Cardiac muscle cell (in vitro differentiated cells and primary cell): Measurements from ENCODE around the gene MT1X. TPM values are rescaled to one million over a fixed set of nuclear protein-coding genes. Genes with fewer than 3 reads are reported as not detected.
A peak's percentile ranks its signal among the peaks of the same experiment; 100 is the strongest.
"Not testable (repeated sequence)": the region's sequence is repeated elsewhere in the genome, so short reads cannot be mapped to it uniquely, and the experiment has no call there.

Experiments used
- DNase-seq, 2 donors: peaks; one replicate each; pipeline versions ENCODE4 v3.0.0 to v3.0.0-alpha.2; 2010 to 2017; ENCODE audit warnings: low read depth in 1 of 2, low spot score in 1 of 2
- H3K27ac ChIP-seq: fragments of 200-600 bp; sonication (generic); 2 replicates; pipeline ENCODE4 v1.5.1; 2016
- H3K27me3 ChIP-seq: fragments of 200-600 bp; sonication (generic); 2 replicates; pipeline ENCODE4 v1.6.0; 2016; ENCODE audit warnings: control low read depth
- H3K36me3 ChIP-seq: fragments of 200-600 bp; sonication (generic); 2 replicates; pipeline ENCODE4 v1.5.1; 2016; ENCODE audit warnings: control low read depth
- H3K4me1 ChIP-seq: fragments of 200-600 bp; sonication (generic); 2 replicates; pipeline ENCODE4 v1.8.1; 2017; ENCODE audit warnings: low read depth, mild to moderate bottlenecking, mixed run types
- H3K4me3 ChIP-seq: fragments of 200-600 bp; sonication (generic); 2 replicates; pipeline ENCODE4 v1.5.1; 2016; ENCODE audit warnings: mild to moderate bottlenecking
- H3K9me3 ChIP-seq: fragments of 200-600 bp; sonication (generic); 2 replicates; pipeline ENCODE4 v1.5.1; 2017; ENCODE audit warnings: low read depth, mild to moderate bottlenecking, control low read depth
- CTCF ChIP-seq: IDR thresholded peaks from 2 replicates; pipeline ENCODE4 v1.5.1; 2012; ENCODE audit warnings: low read depth, mild to moderate bottlenecking, low read length
- polyA plus RNA-seq: library from polyadenylated mRNA; unstranded; fragments of >200 nt; fragmentation: Nextera tagmentation; extraction: Ambion mirVana; gene quantifications from 2 replicates; pipeline ENCODE4 v1.2.1, GENCODE V29; 2016
- total RNA-seq: library from RNA; depleted of rRNA; stranded (reverse); fragments of >200 nt; gene quantifications from 2 replicates; pipeline ENCODE4 v1.2.3, GENCODE V29; 2016

The MT1X gene
- total and polyA plus RNA-seq, 2 experiments from 2014 or later = 5.7 to 11.1 TPM

GRCh38 chr16:56657555-56658326, 24.5 kb upstream of the MT1X start, which contains the start of gene MT1F:
MT1F (plus strand) TSS chr16:56657959; CDS start chr16:56658059, 100 bp downstream.
- no peak for TF ChIP-seq CTCF
- Histone ChIP-seq H3K4me1 (peaks cover under 1% of the 10 kb centered on the region), H3K27me3 (peaks cover 94% of the 10 kb centered on the region), H3K4me3 (peak within 1 kb of the TSS; percentile 34), H3K36me3 (no peaks in the 10 kb centered on the region), H3K9me3 (no peaks in the 10 kb centered on the region), H3K27ac (no peak within 1 kb of the TSS)
- DNase-seq = peak; percentile 28 to 55

DNA sequence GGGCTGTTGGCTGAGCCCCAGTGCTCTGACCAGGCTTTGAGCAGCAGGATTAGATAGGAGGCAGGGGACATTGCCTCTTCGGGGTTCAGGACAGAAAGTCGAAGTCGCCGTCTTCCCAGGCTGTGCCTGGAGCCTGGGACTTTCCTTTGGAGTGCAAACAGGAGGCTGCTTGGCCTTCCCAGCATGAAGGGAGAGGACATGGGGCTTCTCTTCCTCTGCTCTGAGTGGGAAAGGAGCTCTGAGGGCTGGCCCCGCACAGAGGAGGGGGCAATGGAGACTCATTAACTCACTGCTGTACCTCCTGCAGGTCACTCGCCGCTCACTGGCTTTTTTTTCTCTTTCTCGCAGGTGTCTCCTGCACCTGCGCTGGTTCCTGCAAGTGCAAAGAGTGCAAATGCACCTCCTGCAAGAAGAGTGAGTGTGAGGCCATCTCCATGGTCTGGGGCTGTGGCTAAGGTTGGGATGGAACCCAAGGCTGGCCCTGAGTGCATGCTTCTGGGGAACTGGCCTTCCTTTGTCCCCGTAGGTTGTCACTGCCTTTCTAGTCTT, 23.9 kb upstream of the MT1X start:
- Histone ChIP-seq H3K27me3 (peaks cover 94% of the 10 kb centered on the region), H3K4me3 (no peak overlapping the region), H3K9me3 (no peaks in the 10 kb centered on the region), H3K36me3 (no peaks in the 10 kb centered on the region), H3K27ac (no peak overlapping the region), H3K4me1 (peaks cover 3% of the 10 kb centered on the region)
- no peak for TF ChIP-seq CTCF
- DNase-seq = no peak

DNA sequence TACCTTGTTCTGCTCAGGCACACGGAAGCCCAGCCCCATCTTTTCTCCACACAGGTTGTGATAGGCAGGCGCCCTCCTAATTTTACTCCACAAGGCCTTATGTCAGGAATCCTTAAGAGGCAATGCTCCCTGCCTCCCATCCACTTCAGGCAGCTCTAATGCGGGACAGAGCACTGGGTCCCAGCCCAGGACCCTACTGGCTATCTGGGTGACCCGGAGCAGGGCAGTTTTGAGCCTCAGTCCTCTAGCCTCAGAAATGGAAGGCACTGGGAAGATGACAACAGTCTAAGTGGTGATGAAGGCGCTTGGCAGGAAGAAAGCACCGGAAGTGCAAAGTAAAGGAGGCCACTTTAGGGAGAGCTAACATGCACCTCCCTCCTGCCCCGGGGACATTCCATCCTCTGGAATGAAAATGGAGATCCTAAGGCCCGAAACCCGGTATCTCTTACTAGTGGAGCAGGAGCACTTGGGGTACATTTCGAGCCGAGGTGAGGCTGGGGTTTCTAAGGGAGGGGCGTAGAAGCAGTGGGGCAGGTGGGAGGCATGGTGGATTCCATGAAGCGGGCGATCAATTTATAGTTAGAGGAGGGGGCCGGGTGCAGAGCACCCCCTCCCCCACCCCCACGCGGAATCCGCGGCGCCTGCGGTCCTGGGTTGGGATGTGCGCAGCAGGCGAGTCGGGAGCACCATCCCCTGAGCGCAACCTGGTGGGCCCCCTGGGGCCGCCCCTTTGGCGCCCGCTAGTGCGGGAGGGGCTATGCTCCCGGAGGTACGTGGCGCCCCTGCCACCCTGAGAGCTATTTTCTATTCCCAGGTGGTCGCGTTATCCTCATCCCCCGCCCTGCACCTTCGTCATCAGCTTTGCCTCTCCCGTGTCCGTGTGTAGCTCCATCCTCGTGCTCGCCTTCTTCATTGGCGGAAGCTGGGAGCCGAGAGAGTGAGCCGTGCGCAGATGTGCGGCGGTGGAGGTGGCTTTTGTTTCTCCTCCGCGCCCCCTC, 19.6 kb upstream of the MT1X start:
- DNase-seq = no peak
- Histone ChIP-seq H3K4me3 (peak overlapping the region; percentile 8), H3K9me3 (no peaks in the 10 kb centered on the region), H3K4me1 (peaks cover 3% of the 10 kb centered on the region), H3K27ac (no peak overlapping the region), H3K27me3 (peaks cover 100% of the 10 kb centered on the region), H3K36me3 (no peaks in the 10 kb centered on the region)
- no peak for TF ChIP-seq CTCF

DNA sequence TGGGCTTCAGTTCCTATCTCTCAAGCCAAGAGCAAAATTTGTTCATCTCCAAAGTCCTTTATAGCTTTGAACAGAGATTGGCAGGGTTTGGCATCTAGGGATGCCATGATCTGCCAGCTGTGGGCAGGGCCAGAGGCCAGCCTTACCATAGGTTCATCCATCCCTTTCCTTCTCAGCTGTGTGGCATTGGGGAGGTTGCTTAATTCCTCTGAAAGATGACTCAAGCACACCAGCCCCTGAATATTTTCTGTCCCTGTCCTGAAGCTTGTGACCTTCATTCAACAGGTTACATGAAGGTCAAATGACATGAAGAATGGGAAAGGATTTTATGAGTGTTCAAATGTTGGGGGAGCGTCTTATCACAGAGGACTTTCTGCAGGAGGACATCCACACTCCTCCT, 17.8 kb upstream of the MT1X start:
- DNase-seq = no peak
- Histone ChIP-seq H3K27ac (no peak overlapping the region), H3K27me3 (peaks cover 100% of the 10 kb centered on the region), H3K36me3 (no peaks in the 10 kb centered on the region), H3K9me3 (no peaks in the 10 kb centered on the region), H3K4me1 (peaks cover 3% of the 10 kb centered on the region), H3K4me3 (no peak overlapping the region)
- no peak for TF ChIP-seq CTCF

GRCh38 chr16:56665286-56666261, 16.7 kb upstream of the MT1X start:
- not testable (repeated sequence) for H3K9me3 ChIP-seq, H3K36me3 ChIP-seq, H3K27ac ChIP-seq, H3K4me3 ChIP-seq, H3K4me1 ChIP-seq, DNase-seq
- peaks cover 100% of the 10 kb centered on the region for H3K27me3 ChIP-seq
